LNCAP (cell line): ENCODE results near the gene SLC38A1.

Source experiments
- TF ChIP-seq, protein P1 (sequence below): fragments of 450-650 bp; IDR thresholded peaks from 2 replicates; pipeline ENCODE4 v1.5.1; 2017; ENCODE audit warnings: mild to moderate bottlenecking

SLC38A1 gene

DNA sequence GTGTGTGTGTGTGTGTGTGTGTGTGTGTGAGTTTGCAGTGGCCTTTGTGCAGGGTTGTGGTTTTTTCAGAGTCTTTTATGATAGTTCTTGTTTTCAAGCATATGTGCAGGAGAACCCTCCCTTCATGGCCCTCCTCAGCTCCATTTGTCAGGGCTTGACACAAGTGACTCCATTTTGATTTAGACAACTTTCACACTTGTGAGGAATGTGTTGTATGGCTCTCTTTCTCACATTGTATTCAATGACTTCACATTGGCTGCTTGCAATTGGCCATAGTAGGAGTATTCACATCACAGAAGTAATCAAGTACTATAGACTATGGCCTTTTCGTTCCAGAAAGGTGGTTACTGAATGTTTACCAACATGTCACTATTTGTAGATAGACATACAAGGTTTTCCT lies 133.1 kb downstream of the SLC38A1 start:
- TF ChIP-seq, protein P1, sequence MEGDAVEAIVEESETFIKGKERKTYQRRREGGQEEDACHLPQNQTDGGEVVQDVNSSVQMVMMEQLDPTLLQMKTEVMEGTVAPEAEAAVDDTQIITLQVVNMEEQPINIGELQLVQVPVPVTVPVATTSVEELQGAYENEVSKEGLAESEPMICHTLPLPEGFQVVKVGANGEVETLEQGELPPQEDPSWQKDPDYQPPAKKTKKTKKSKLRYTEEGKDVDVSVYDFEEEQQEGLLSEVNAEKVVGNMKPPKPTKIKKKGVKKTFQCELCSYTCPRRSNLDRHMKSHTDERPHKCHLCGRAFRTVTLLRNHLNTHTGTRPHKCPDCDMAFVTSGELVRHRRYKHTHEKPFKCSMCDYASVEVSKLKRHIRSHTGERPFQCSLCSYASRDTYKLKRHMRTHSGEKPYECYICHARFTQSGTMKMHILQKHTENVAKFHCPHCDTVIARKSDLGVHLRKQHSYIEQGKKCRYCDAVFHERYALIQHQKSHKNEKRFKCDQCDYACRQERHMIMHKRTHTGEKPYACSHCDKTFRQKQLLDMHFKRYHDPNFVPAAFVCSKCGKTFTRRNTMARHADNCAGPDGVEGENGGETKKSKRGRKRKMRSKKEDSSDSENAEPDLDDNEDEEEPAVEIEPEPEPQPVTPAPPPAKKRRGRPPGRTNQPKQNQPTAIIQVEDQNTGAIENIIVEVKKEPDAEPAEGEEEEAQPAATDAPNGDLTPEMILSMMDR, result no peak

GRCh38 chr12:46134852-46135251 lies 134.0 kb downstream of the SLC38A1 start:
- TF ChIP-seq, protein P1, result no peak

DNA sequence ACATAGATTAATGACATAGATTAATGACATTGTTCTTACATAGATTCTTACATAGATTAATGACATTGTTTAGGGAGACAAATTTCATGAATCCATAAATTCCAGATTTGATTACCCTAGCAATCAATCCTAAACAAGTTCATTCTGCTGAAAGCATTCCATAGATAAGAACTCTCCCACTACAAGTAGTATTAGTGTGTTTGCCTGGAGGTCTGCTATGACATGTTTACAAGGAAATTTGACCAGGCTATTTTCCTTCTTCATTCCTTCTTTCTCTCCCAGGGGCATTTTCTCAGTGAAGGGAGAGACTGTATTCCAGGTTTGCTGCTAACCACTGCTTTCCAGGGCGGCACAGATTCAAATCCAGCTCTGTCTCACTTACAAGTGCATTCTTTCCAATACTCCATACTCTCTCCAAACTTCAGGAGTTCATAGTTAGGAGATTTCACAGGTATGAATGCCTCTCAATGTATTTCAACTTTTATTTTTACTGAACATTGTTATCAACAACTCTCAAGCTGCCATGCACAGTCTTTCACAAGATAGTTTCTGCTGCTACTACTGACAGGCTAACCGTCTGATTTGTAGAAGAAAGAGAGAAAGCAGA lies 134.5 kb downstream of the SLC38A1 start:
- TF ChIP-seq, protein P1, result no peak

- TF ChIP-seq, protein P1, result no peak
Observed at GRCh38 chr12:46133751-46134150, 135.1 kb downstream of the SLC38A1 start.
